GM12891 (cell line): ENCODE data around the gene CBX2.

Experiments
- DNase-seq: peaks from one replicate; pipeline ENCODE4 v3.0.0; 2011; ENCODE audit warnings: low spot score; ENCODE audit not compliant: insufficient read length
- FAIRE-seq: peaks from 2 replicates; lab custom pipeline; 2011; peaks lifted over from hg19 to GRCh38; lab: Jason Lieb, UNC
- PAX5 ChIP-seq: IDR thresholded peaks from 2 replicates; pipeline ENCODE4 v1.6.1; 2011; ENCODE audit warnings: low read length, moderate library complexity, mild to moderate bottlenecking; ENCODE audit not compliant: insufficient read depth, severe bottlenecking
- POLR2A ChIP-seq: IDR thresholded peaks from 2 replicates; pipeline ENCODE4 v1.6.1; 2011; ENCODE audit warnings: low read depth, low read length, control low read depth
- POLR2AphosphoS5 ChIP-seq: IDR thresholded peaks from 2 replicates; pipeline ENCODE4 v1.6.1; 2011; ENCODE audit warnings: low read depth, low read length, control low read depth
- POU2F2 ChIP-seq: IDR thresholded peaks from 2 replicates; pipeline ENCODE4 v1.6.1; 2011; ENCODE audit warnings: low read depth, mild to moderate bottlenecking, control low read depth, low read length, moderate library complexity
- SPI1 ChIP-seq: IDR thresholded peaks from 2 replicates; pipeline ENCODE4 v1.6.1; 2011; ENCODE audit warnings: low read depth, low read length, control low read depth
- TAF1 ChIP-seq: IDR thresholded peaks from 2 replicates; pipeline ENCODE4 v1.6.1; 2011; ENCODE audit warnings: low read depth, low read length, control low read depth

The CBX2 gene

GRCh38 chr17:79829457-79829856, 51.5 kb downstream of the CBX2 start:
- FAIRE-seq, result no peak
- no peak for TF ChIP-seq SPI1
- no peak for TF ChIP-seq TAF1
- TF ChIP-seq POU2F2, result no peak
- TF ChIP-seq POLR2A, result no peak
- TF ChIP-seq POLR2AphosphoS5, result no peak
- no peak for TF ChIP-seq PAX5
- no peak for DNase-seq

DNA sequence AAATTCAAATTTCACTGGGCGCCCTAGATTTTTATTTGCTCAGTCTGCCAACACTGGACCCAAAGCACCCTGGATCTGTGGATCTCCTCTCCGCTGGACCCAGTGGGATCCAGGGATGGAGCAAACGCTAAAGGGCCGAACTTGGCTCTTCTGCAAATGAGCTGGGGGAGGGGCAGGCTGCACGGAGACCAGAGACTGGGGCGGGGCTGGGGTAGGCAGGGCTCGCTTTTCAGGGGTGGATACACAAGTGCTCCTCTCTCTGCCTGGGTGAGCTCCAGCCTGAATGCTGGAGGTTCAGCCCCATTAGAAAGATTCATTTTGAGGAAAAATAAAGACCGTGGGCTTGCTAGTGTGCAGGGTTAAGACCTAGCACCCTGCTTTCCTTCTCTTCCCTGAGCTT, 52.4 kb downstream of the CBX2 start:
- DNase-seq (no peak), FAIRE-seq (no peak)
- TF ChIP-seq TAF1, result no peak
- TF ChIP-seq POLR2A, result no peak
- no peak for TF ChIP-seq SPI1
- no peak for TF ChIP-seq POLR2AphosphoS5
- no peak for TF ChIP-seq POU2F2
- no peak for TF ChIP-seq PAX5

DNA sequence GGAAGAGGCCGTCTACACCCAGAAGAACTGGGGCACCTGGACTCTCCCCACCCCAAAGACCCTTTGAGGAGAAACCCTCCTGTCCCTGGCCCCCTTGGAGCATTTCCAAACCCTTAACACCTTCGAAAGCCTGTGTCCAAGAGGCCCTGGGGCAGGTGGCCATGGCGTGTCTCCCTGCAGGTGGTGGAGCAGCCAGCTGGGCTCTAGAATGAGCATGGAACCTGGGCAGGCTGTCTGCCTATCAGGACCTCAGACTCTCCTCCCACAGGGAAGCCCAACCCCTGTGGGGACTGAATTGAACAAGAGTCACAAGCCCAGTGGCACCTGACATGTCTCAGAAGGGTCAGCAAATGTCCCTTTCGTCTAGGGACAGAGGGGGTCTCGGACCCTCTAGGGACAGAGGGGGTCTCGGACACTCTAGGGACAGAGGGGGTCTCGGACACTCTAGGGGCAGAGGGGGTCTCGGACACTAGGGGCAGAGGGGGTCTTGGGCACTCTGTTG, 52.9 kb downstream of the CBX2 start:
- FAIRE-seq (no peak), DNase-seq (no peak)
- TF ChIP-seq TAF1, result no peak
- TF ChIP-seq POLR2A, result no peak
- TF ChIP-seq POU2F2, result no peak
- TF ChIP-seq POLR2AphosphoS5, result no peak
- TF ChIP-seq SPI1, result no peak
- no peak for TF ChIP-seq PAX5

DNA sequence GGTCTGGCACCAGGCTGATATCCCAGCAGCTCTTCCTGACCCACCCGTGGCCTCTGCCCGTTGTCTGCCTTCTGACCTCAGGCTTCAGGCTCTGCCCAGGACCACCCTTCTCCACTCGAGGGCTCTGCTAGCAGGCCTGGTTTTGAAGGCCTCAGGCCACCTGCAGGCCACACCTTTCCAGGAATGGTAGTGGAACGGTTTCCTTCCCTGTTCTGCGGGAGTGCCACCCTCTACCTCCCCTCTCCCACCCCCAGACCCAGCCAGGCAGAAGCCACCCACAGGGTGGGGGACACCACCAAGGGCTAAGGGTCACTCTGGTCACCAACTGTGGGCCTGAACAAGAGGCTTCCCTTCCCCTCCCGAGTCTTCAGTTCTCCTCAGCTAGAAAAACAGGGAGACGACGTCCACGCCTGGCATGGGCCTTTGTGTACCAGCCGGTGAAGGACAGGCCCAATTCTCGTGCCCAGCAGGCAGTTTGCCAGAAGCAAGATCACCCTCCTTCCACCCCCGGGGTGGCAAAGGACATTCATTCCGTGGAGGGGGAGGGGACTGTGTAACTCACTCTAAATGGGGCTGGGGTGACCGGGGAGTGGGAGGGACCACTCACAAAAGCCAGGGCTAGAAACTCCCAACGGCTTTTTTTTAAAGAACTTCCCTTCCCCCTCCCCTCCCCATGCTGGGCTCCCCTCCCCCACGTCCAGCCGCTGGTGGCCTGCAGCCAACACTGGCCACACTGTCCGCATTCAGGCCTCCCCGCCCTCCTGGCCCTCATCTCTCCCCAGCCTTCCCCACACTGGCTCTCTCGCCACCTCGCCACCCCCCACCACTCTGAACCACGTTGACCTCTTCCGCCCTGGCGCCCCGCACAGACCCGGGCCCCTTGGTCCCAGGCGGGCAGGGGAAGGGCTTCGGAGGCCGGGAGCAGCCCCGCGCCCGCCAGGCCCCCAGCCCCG, 53.6 kb downstream of the CBX2 start:
- TF ChIP-seq PAX5 (no peak), POLR2A (peak; percentile 31; the same call in 1 of the 2 replicates)
- FAIRE-seq, result no peak
- no peak for DNase-seq

GRCh38 chr17:79832218-79833109, 54.5 kb downstream of the CBX2 start:
- DNase-seq (no peak), FAIRE-seq (no peak)
- TF ChIP-seq POLR2A, result no peak
- no peak for TF ChIP-seq POU2F2
- no peak for TF ChIP-seq PAX5
- peak; percentile 46; the same call in 1 of the 2 replicates for TF ChIP-seq POLR2AphosphoS5
- no peak for TF ChIP-seq SPI1
- no peak for TF ChIP-seq TAF1

DNA sequence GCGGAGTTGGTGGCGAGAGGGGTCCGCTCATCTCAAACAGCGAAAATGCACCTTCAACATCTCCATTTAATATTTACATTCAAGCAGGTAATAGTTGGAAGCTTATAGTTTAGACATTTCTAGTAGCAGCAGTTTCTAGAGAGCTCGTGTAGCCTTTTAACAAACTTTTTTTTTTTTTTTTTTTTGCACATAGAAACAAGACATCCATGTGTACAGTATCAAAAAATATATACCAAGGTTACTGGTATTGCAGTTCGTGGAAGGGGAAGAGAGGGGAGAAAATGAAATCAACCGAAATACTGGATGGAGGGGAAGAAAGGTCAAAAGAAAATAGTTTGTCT, 55.1 kb downstream of the CBX2 start:
- DNase-seq (no peak), FAIRE-seq (no peak)
- TF ChIP-seq PAX5, result no peak
- TF ChIP-seq POU2F2, result no peak
- no peak for TF ChIP-seq TAF1
- TF ChIP-seq POLR2AphosphoS5, result no peak
- TF ChIP-seq SPI1, result no peak
- no peak for TF ChIP-seq POLR2A

DNA sequence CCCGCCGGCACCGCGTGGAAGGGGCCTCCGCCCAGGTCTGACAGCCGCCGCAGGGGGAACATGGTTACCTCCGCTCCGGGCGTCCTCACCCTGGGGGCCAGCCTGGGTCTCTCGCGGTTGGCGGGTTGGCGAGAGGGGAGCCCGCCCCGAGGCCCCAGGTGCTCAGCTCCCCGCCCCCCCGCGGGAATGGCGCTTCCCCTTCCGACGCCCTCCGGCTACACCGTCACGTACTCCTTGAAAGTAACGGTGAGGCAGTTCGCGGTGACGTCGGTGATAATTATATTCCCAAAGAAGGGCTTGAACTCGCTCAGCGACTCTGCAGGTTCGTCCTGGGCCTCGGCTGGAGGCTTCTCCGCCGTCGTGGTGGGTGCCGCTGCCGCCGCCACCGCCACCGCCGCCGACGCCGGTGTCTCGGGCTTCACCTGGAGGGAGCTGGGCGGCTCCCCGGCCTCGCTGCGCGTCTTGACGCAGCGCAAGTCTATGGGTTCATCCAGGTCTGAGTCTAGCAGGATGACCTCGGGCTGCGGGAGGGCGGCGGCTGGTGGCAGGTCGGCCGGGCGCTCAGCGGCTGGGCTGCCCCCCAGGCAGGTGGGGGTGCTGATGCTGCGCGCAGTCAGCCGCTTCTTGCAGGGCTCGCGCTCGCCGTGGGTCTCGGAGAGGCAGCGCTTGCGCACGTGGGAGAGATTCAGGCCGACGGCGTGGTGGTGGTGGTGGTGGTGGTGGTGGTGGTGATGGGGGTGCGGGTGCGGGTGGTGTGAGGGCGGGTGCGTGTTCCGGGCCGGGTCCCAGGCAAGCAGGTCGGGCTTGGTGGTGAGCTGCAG, 56.0 kb downstream of the CBX2 start:
- FAIRE-seq (no peak), DNase-seq (no peak)
- TF ChIP-seq TAF1 (no peak), POLR2A (0 out of 2 replicates have a peak, but pooled peaks have one; percentile 17)

DNA sequence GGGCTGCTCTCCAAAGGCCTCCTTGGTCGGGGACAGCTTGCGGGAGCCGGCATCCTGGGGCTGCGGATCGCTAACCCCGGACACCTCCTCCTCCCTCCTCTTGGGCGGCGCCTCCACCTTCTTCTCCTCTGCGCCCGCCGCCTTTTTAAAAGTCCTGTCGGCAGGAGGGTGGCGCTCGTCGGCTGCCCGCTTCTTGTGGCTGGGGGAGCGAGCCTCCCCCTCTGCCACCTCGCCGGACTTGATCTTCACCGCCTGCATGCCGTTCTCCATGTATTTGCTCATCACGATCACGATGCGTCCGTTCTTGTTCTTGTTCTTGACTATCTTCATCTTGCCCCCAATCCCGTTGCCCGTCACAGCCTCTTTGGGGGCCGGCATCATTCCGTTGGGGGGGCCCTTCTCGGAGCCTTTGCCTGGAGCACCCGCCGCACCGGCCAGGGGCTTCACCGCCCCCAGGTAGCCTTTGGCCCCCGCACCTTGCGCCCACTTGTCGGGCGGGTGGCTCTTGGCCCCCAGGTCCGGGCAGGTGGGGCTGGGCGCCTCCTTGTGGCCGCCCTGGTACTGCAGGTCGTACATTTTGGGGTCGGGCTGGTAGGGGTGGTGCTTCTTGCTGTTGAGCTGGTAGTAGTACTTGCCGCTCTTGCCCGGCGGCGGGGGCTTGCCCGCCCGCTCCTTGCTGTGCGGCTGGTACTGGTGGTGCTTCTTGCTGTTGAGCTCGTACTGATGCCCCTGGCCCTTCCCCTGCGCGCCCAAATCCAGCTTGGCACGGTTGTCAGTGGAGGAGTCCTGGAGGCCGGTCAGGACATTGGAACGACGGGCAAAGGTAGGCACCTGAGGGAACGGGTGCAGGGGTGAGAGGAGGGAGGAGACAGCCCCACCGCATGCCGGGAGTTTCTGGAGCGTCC, 56.9 kb downstream of the CBX2 start:
- DNase-seq (no peak), FAIRE-seq (peak; percentile 13)
- no peak for TF ChIP-seq SPI1
- TF ChIP-seq POLR2A, result no peak
- no peak for TF ChIP-seq PAX5
- no peak for TF ChIP-seq POU2F2
- no peak for TF ChIP-seq POLR2AphosphoS5
- TF ChIP-seq TAF1, result no peak
